Measurements from ENCODE around the gene CUX1.
"Not testable (repeated sequence)": the region's sequence is repeated elsewhere in the genome, so short reads cannot be mapped to it uniquely, and the experiment has no call there.

CUX1 gene

DNA sequence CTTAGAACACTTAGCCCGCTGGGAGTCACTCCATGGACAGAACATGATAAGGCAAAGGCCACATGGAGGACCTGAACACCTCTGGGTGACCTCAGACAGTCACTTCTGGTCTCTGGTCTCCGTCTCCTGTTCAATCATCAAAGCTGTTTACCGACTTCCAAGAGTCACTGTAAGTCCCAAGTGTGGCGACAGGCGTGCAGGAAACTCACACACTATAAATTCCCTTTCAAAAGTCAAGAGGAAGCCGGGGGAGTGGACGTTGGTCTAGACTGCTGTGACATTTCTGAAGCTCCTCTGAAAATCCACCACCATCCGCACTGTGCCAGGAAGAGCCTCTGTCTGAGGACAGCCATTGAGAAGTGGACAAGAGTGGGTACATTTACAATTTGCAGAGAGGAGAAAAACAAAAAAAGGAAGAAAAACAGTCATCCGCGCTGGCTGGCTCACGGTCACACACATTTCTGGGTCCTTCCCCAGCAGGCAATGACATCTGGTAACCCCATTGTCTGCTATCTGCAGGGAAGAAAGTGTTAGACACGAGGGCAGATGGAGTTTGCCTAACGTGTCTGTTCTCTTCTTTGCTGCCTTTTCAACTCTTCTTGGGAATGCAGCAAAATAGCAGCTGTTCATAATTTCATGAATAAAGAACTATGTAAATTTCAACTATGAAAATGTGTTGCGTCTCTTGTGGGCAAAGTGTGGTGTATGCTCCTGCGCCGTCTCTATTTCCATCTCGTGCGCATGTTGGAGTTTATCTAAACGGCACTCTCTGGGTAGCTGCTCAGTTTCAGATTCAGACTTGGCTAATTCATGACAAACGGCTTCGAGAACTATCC lies 32.9 kb upstream of the CUX1 start:
- no peaks in the 10 kb centered on the region for H3K9me3 Mint-ChIP-seq
- peaks cover 30% of the 10 kb centered on the region for H3K27me3 Mint-ChIP-seq
- no peaks in the 10 kb centered on the region for H3K4me1 Mint-ChIP-seq
- no peak for DNase-seq
- H3K4me3 Mint-ChIP-seq: no peak overlapping the region
- H3K36me3 Mint-ChIP-seq: no peaks in the 10 kb centered on the region
- H3K27ac Mint-ChIP-seq: no peak overlapping the region
- CTCF ChIA-PET: interaction anchor here (1.1 kb wide), 1 partner anchor 9 kb away, joined by 3 read pairs; no protein-coding TSS in a partner anchor

- no peaks in the 10 kb centered on the region for H3K4me1 Mint-ChIP-seq
- H3K27ac Mint-ChIP-seq: no peak overlapping the region
- no peaks in the 10 kb centered on the region for H3K9me3 Mint-ChIP-seq
- H3K36me3 Mint-ChIP-seq: no peaks in the 10 kb centered on the region
- CTCF ChIA-PET: no interaction called here
- H3K27me3 Mint-ChIP-seq: peaks cover 35% of the 10 kb centered on the region
- H3K4me3 Mint-ChIP-seq: no peak overlapping the region
- no peak for DNase-seq
Observed at GRCh38 chr7:101787864-101788263, 29.6 kb upstream of the CUX1 start.

- H3K4me3 Mint-ChIP-seq: no peak overlapping the region
Observed at GRCh38 chr7:101788517-101788916, 28.9 kb upstream of the CUX1 start.

GRCh38 chr7:101790566-101791293 lies 26.7 kb upstream of the CUX1 start:
- H3K4me1 Mint-ChIP-seq: no peaks in the 10 kb centered on the region
- no peak for DNase-seq
- no peak overlapping the region for H3K4me3 Mint-ChIP-seq
- H3K9me3 Mint-ChIP-seq: no peaks in the 10 kb centered on the region
- H3K36me3 Mint-ChIP-seq: no peaks in the 10 kb centered on the region
- no peak overlapping the region for H3K27ac Mint-ChIP-seq
- CTCF ChIA-PET: no interaction called here
- H3K27me3 Mint-ChIP-seq: peaks cover 11% of the 10 kb centered on the region

More at GRCh38 chr7:101788517-101788916, 28.9 kb upstream of the CUX1 start:
- Mint-ChIP-seq H3K36me3 (no peaks in the 10 kb centered on the region), H3K9me3 (no peaks in the 10 kb centered on the region), H3K4me1 (no peaks in the 10 kb centered on the region), H3K27me3 (peaks cover 30% of the 10 kb centered on the region), H3K27ac (no peak overlapping the region)
- CTCF ChIA-PET: no interaction called here
- DNase-seq: no peak

DNA sequence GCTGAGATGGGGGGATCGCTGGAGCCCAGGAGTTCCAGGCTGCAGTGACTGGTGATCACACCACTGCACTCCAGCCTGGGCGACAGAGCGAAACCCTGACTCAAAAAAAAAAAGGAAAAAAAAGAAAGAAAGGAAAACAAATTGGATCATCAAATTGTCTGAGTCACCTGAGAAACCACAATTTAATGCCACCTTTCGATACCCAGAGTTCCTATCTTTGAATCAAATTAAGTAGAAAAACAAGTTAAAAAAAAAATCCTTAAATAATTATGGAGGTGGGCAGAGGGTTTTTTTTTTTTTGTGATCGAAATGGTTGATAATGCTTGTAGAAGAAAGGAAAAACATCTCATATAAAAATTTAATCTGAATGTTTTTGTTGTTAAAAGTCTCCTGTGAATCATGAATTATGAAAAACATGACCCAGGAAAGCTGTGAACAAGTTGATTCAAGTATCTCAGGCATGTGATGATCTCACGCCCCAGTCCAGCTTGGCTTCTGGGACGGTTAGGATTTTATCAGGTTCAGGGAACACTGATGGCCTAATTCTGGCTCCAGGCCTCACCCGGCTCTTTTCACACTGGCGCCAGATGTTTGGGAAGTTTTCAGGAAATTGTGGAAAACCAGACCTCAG lies 25.3 kb upstream of the CUX1 start:
- CTCF ChIA-PET: no interaction called here
- H3K27ac Mint-ChIP-seq: no peak overlapping the region
- no peak overlapping the region for H3K4me3 Mint-ChIP-seq

DNA sequence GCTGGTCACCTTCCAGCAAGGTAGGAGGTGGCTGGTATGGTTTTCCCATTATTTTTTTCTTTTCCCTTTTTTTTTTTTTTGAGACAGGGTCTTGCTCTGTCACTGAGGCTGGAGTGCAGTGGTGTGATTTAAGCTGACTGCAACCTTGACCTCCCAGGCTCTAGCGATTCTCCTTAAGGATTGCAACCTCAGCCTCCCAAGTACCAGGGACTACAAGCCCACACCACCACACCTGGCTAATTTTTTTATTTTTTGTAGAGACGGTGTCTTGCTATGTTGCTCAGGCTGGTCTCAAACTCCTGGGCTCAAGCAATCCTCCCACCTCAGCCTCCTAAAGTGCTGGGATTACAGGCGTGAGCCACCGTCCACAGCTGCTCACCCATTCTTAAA lies 24.7 kb upstream of the CUX1 start:
- H3K36me3 Mint-ChIP-seq, H3K4me3 Mint-ChIP-seq, DNase-seq, H3K4me1 Mint-ChIP-seq, H3K27ac Mint-ChIP-seq, H3K27me3 Mint-ChIP-seq, CTCF ChIA-PET, H3K9me3 Mint-ChIP-seq: not testable (repeated sequence)

More for the DNA sequence above, 25.3 kb upstream of the CUX1 start:
- Mint-ChIP-seq H3K27me3 (peaks cover 14% of the 10 kb centered on the region), H3K9me3 (no peaks in the 10 kb centered on the region), H3K36me3 (no peaks in the 10 kb centered on the region), H3K4me1 (no peaks in the 10 kb centered on the region)
- DNase-seq: no peak

- no peaks in the 10 kb centered on the region for H3K4me1 Mint-ChIP-seq
- DNase-seq: no peak
- no peak overlapping the region for H3K4me3 Mint-ChIP-seq
- H3K27ac Mint-ChIP-seq: no peak overlapping the region
- H3K36me3 Mint-ChIP-seq: no peaks in the 10 kb centered on the region
- H3K27me3 Mint-ChIP-seq: peaks cover 7% of the 10 kb centered on the region
- no peaks in the 10 kb centered on the region for H3K9me3 Mint-ChIP-seq
- CTCF ChIA-PET: interaction anchor here (1.3 kb wide), 1 partner anchor 250 kb away, joined by 3 read pairs; no protein-coding TSS in a partner anchor
Observed at GRCh38 chr7:101795461-101795860, 22.0 kb upstream of the CUX1 start.

DNA sequence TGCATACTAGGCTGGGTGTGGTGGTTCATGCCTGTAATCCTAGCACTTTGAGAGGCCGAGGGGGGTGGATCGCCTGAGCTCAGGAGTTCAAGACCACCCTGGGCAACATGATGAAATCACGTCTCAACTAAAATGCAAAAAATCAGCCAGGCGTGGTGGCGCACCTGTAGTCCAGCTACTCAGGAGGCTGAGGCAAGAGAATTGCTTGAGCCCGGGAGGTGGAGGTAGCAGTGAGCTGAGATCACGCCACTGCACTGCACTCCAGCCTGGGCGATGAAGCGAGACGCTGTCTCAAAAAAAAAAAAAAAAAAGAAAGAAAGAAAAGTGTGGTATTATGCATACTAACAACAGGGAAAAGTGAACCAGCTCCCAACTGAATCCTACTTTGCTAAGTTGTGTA lies 19.3 kb upstream of the CUX1 start:
- H3K27ac Mint-ChIP-seq, DNase-seq, CTCF ChIA-PET, H3K36me3 Mint-ChIP-seq, H3K4me3 Mint-ChIP-seq, H3K4me1 Mint-ChIP-seq, H3K9me3 Mint-ChIP-seq: not testable (repeated sequence)
- H3K27me3 Mint-ChIP-seq: peaks cover 20% of the 10 kb centered on the region

DNA sequence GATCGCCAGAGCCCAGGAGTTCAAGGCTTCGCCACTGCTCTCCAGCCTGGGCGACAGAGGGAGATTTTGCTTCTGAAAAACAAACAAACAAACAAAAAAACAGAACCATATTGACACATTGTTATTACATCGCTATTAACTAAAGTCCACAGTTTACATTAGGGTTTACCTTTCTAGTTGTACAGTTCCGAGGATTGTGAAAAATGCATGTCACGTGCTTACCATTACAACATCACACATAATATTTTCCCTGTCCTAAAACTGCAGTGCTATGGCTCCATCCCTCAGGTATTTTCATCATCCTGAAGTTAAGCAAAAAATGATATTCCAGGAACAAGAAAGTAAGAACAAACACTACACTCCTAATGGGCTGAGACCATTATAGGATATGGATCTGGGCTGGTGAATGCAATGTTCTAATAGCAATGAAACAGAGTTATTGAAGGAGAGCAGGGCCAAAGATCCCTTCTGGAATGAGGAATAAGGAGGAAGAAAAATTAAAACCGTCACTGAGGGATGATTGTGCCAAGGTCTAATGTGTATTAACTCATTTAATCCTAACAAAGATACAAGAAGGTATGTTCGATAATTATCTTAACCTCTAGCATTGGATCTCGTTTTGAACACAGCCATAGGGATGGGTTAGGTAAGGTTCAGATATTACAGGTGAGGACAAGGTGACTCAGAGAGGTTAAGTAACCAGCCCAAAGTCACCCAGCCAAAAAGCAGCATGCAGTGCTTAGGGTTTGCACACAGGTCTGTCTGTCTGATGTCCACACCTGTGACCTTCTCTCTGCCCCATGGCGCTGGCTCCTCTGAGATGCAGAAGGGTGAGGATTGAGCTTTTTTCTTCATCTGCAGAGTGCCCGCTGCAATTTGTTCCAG lies 14.0 kb upstream of the CUX1 start:
- Mint-ChIP-seq H3K4me1 (peaks cover 18% of the 10 kb centered on the region), H3K27ac (peak overlapping the region; percentile 16), H3K9me3 (no peaks in the 10 kb centered on the region), H3K36me3 (no peaks in the 10 kb centered on the region), H3K4me3 (no peak overlapping the region), H3K27me3 (peaks cover 45% of the 10 kb centered on the region)
- CTCF ChIA-PET: no interaction called here
- DNase-seq: no peak

- Mint-ChIP-seq H3K27me3 (peaks cover 47% of the 10 kb centered on the region), H3K36me3 (no peaks in the 10 kb centered on the region), H3K4me1 (peaks cover 18% of the 10 kb centered on the region), H3K27ac (peak overlapping the region; percentile 16), H3K9me3 (no peaks in the 10 kb centered on the region), H3K4me3 (no peak overlapping the region)
- peak; percentile 52 for DNase-seq
- CTCF ChIA-PET: interaction anchor here (0.7 to 1.1 kb wide), 3 partner anchors 45 to 145 kb away, joined by 3 read pairs; no protein-coding TSS in a partner anchor
Observed at GRCh38 chr7:101804088-101804963, 13.1 kb upstream of the CUX1 start.

GRCh38 chr7:101804967-101805366 lies 12.5 kb upstream of the CUX1 start:
- H3K36me3 Mint-ChIP-seq: no peaks in the 10 kb centered on the region
- no peak overlapping the region for H3K27ac Mint-ChIP-seq
- DNase-seq: peak; percentile 24
- CTCF ChIA-PET: interaction anchor here (0.6 to 1.1 kb wide), 4 partner anchors 46 to 485 kb away, joined by 3 to 5 read pairs (median 3); no protein-coding TSS in a partner anchor
- H3K4me1 Mint-ChIP-seq: peaks cover 18% of the 10 kb centered on the region
- H3K9me3 Mint-ChIP-seq: no peaks in the 10 kb centered on the region
- peaks cover 48% of the 10 kb centered on the region for H3K27me3 Mint-ChIP-seq
- no peak overlapping the region for H3K4me3 Mint-ChIP-seq

- Mint-ChIP-seq H3K27me3 (peaks cover 34% of the 10 kb centered on the region), H3K9me3 (no peaks in the 10 kb centered on the region), H3K4me1 (peaks cover 12% of the 10 kb centered on the region), H3K4me3 (no peak overlapping the region), H3K36me3 (peaks cover 1% of the 10 kb centered on the region), H3K27ac (no peak overlapping the region)
- CTCF ChIA-PET: interaction anchor here (0.7 to 1.3 kb wide), 3 partner anchors 10 to 123 kb away, joined by 3 to 4 read pairs (median 3); no protein-coding TSS in a partner anchor
- DNase-seq: no peak
Observed at GRCh38 chr7:101812595-101812994, 4.8 kb upstream of the CUX1 start.

Measured in activated naive CD4-positive, alpha-beta T cell treated with anti-CD3 and anti-CD28 coated beads, Interleukin-2, amount 10 ng/mL, durations not matched to agents 7 days and 5 days (primary cell).